Loucy (cell line): ENCODE results near the gene TUBA1A.
"Not testable (repeated sequence)": the region's sequence is repeated elsewhere in the genome, so short reads cannot be mapped to it uniquely, and the experiment has no call there.

Experiments used
- H2AFZ ChIP-seq: fragments of 200-600 bp; sonication (generic); 2 replicates; pipeline ENCODE4 v1.6.0; 2016; ENCODE audit warnings: antibody characterized with exemption, mild to moderate bottlenecking, low read length, moderate library complexity
- H3F3A ChIP-seq: fragments of 200-600 bp; 2 replicates; pipeline ENCODE4 v1.6.0; 2016; ENCODE audit warnings: antibody characterized with exemption, low read depth, mild to moderate bottlenecking
- H3K27me3 ChIP-seq: fragments of 200-600 bp; sonication (generic); 2 replicates; pipeline ENCODE4 v1.6.1; 2014; ENCODE audit warnings: low read length, mild to moderate bottlenecking; ENCODE audit not compliant: insufficient read depth, poor library complexity, severe bottlenecking
- H3K36me3 ChIP-seq: fragments of 200-600 bp; sonication (generic); 2 replicates; pipeline ENCODE4 v1.6.1; 2016; ENCODE audit warnings: low read length; ENCODE audit not compliant: insufficient read depth
- H3K4me1 ChIP-seq: fragments of 200-600 bp; sonication (generic); 2 replicates; pipeline ENCODE4 v1.5.1; 2014; ENCODE audit warnings: low read length, mild to moderate bottlenecking; ENCODE audit not compliant: insufficient read depth, poor library complexity, severe bottlenecking
- H3K4me2 ChIP-seq: fragments of 200-600 bp; sonication (generic); 2 replicates; pipeline ENCODE4 v1.6.0; 2014; ENCODE audit warnings: antibody characterized with exemption, low read length, low read depth, mild to moderate bottlenecking; ENCODE audit not compliant: poor library complexity, severe bottlenecking
- H3K4me3 ChIP-seq: fragments of 200-600 bp; sonication (generic); 2 replicates; pipeline ENCODE4 v1.5.1; 2014; ENCODE audit warnings: low read length, mild to moderate bottlenecking, mixed read lengths; ENCODE audit not compliant: poor library complexity, severe bottlenecking
- H3K79me2 ChIP-seq: fragments of 200-600 bp; sonication (generic); 2 replicates; pipeline ENCODE4 v1.6.1; 2014; ENCODE audit warnings: low read length; ENCODE audit not compliant: insufficient read depth
- H3K9ac ChIP-seq: fragments of 200-600 bp; sonication (generic); 2 replicates; pipeline ENCODE4 v1.6.0; 2014; ENCODE audit warnings: mild to moderate bottlenecking, low read depth, low read length, moderate library complexity; ENCODE audit not compliant: poor library complexity, severe bottlenecking
- H3K9me2 ChIP-seq: fragments of 200-600 bp; sonication (generic); replicated peaks from 2 replicates; pipeline ENCODE4 v1.6.1; 2016; ENCODE audit warnings: low read depth, low read length, mixed read lengths
- H3K9me3 ChIP-seq: fragments of 200-600 bp; sonication (generic); 2 replicates; pipeline ENCODE4 v1.6.1; 2014; ENCODE audit warnings: mild to moderate bottlenecking, antibody characterized with exemption, low read length, low read depth; ENCODE audit not compliant: insufficient read depth
- H4K20me1 ChIP-seq: fragments of 200-600 bp; sonication (generic); 2 replicates; pipeline ENCODE4 v1.6.0; 2014; ENCODE audit warnings: antibody characterized with exemption, low read length, mild to moderate bottlenecking; ENCODE audit not compliant: insufficient read depth, poor library complexity, severe bottlenecking
- EZH2phosphoT487 ChIP-seq: fragments of 200-600 bp; IDR thresholded peaks from 2 replicates; pipeline ENCODE4 v1.6.1; 2018; ENCODE audit warnings: antibody characterized with exemption, mild to moderate bottlenecking, moderate library complexity, borderline replicate concordance
- TF ChIP-seq, protein P1 (sequence below): fragments of 200-600 bp; sonication (generic); conservative IDR thresholded peaks from 2 replicates; pipeline ENCODE4 v1.5.1; 2014; ENCODE audit warnings: mild to moderate bottlenecking, antibody characterized with exemption, low read length

Gene TUBA1A

DNA sequence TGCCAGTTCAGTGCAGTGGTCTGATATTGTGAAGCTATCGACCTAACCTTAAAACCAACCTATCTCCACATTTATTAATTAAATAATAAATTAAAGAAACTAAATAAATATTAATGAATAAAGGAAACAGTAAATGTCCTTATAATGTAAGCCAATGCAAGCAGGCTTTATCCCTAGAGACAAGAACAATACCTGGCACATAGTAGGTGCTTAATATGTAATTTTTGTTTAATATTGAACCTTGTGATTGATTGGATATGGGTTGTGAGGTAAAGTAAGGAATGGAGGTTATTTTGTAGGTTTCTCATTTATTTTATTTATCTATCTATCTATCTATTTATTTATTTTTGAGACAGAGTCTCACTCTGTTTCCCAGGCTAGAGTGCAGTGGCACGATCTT is 49.9 kb downstream of the TUBA1A start:
- TF ChIP-seq, protein P1, sequence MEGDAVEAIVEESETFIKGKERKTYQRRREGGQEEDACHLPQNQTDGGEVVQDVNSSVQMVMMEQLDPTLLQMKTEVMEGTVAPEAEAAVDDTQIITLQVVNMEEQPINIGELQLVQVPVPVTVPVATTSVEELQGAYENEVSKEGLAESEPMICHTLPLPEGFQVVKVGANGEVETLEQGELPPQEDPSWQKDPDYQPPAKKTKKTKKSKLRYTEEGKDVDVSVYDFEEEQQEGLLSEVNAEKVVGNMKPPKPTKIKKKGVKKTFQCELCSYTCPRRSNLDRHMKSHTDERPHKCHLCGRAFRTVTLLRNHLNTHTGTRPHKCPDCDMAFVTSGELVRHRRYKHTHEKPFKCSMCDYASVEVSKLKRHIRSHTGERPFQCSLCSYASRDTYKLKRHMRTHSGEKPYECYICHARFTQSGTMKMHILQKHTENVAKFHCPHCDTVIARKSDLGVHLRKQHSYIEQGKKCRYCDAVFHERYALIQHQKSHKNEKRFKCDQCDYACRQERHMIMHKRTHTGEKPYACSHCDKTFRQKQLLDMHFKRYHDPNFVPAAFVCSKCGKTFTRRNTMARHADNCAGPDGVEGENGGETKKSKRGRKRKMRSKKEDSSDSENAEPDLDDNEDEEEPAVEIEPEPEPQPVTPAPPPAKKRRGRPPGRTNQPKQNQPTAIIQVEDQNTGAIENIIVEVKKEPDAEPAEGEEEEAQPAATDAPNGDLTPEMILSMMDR = no peak
- no peak for TF ChIP-seq EZH2phosphoT487
- Histone ChIP-seq H3F3A (no peaks in the 10 kb centered on the region), H3K9me3 (no peaks in the 10 kb centered on the region), H2AFZ (no peak overlapping the region), H3K4me2 (peak overlapping the region; percentile 66), H3K9me2 (no peaks in the 10 kb centered on the region), H3K79me2 (peaks cover 21% of the 10 kb centered on the region), H3K36me3 (no peaks in the 10 kb centered on the region), H3K9ac (peak overlapping the region; percentile 14), H4K20me1 (no peaks in the 10 kb centered on the region), H3K4me3 (peak overlapping the region; percentile 50), H3K27me3 (no peaks in the 10 kb centered on the region), H3K4me1 (peaks cover 5% of the 10 kb centered on the region)

DNA sequence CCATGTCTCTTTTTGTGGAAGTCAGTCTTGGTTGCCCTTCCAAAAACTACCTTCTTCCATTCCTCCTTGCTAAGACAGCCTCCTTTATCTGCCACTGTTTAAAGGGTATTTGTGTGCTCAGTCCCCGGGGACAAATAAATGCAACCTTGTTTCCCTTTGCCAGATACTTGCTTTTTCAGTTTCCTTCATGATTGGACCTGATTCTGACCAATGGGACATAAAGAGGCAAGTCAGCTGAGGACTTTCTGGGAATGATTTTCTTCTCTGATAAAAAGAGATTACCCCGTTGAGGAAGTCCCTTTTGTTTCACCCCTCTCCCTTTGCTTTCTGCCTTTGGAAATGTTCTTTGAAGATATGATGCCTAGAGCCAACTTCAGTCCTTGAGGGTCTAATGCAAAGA is 50.3 kb downstream of the TUBA1A start:
- H3K4me3 ChIP-seq = peak overlapping the region; percentile 50
- no peaks in the 10 kb centered on the region for H3F3A ChIP-seq
- no peaks in the 10 kb centered on the region for H3K9me3 ChIP-seq
- no peaks in the 10 kb centered on the region for H3K9me2 ChIP-seq
- H3K79me2 ChIP-seq = peaks cover 25% of the 10 kb centered on the region
- H3K4me1 ChIP-seq = peaks cover 9% of the 10 kb centered on the region
- H3K27me3 ChIP-seq = no peaks in the 10 kb centered on the region
- TF ChIP-seq, protein P1 = no peak
- TF ChIP-seq EZH2phosphoT487 = no peak
- H2AFZ ChIP-seq = no peak overlapping the region
- H3K9ac ChIP-seq = peak overlapping the region; percentile 14
- no peaks in the 10 kb centered on the region for H3K36me3 ChIP-seq
- H4K20me1 ChIP-seq = no peaks in the 10 kb centered on the region
- H3K4me2 ChIP-seq = peak overlapping the region; percentile 66

DNA sequence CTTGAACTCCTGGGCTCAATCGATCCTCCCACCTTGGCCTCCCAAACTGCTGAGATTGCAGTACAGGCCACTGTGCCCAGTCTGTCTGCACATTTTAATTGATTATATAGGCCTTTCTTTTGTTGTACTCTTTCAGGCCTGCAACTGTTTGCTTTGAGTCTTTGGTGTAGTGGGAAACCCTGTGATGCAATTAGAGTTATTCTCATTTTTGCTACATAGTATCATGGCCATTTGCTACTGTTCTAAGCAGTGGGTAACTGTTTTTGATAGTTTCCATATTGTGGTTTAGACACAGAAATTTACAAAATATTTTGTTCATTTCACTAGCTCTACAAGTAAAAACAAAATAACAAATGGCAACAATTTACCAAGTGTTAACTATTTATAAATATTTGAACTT is 51.4 kb downstream of the TUBA1A start:
- no peak overlapping the region for H3K9ac ChIP-seq
- TF ChIP-seq EZH2phosphoT487 = no peak
- TF ChIP-seq, protein P1 = no peak
- no peak overlapping the region for H2AFZ ChIP-seq
- no peak overlapping the region for H3K4me3 ChIP-seq
- H3K36me3 ChIP-seq = no peaks in the 10 kb centered on the region
- no peaks in the 10 kb centered on the region for H4K20me1 ChIP-seq
- no peaks in the 10 kb centered on the region for H3K9me3 ChIP-seq
- peak overlapping the region; percentile 66 for H3K4me2 ChIP-seq
- H3K4me1 ChIP-seq = peaks cover 20% of the 10 kb centered on the region
- H3K27me3 ChIP-seq = no peaks in the 10 kb centered on the region
- H3K79me2 ChIP-seq = peaks cover 36% of the 10 kb centered on the region
- no peaks in the 10 kb centered on the region for H3F3A ChIP-seq
- no peaks in the 10 kb centered on the region for H3K9me2 ChIP-seq

DNA sequence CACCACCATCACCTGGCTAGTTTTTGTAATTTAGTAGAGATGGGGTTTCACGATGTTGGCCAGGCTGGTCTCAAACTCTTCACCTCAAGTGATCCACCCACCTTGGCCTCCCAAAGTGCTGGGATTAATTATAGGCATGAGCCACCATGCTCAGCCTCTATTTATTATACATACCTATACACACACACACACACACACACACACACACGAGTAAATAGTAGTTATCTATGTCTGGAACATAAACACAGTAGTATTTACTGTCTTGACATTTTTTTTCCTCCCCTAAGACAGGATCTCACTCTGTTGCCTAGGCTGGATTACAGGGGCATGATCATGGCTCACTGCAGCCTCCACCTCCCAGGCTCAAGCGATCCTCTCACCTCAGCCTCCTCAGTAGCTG is 51.9 kb downstream of the TUBA1A start:
- not testable (repeated sequence) for H3K4me3 ChIP-seq, H3K9me2 ChIP-seq, H3K9ac ChIP-seq, H3K36me3 ChIP-seq, H3K4me2 ChIP-seq, H3F3A ChIP-seq, H3K27me3 ChIP-seq, H4K20me1 ChIP-seq, H2AFZ ChIP-seq, H3K9me3 ChIP-seq
- H3K79me2 ChIP-seq = peaks cover 41% of the 10 kb centered on the region
- peaks cover 25% of the 10 kb centered on the region for H3K4me1 ChIP-seq
